GM18858 (cell line): ENCODE measurements around the gene IMPDH2.

ENCODE experiments used
- ATAC-seq: cut with Tn5 transposase; IDR thresholded peaks from one replicate; pipeline ENCODE4 v1.9.1; 2021; ENCODE audit not compliant: unreplicated experiment

The IMPDH2 gene

DNA sequence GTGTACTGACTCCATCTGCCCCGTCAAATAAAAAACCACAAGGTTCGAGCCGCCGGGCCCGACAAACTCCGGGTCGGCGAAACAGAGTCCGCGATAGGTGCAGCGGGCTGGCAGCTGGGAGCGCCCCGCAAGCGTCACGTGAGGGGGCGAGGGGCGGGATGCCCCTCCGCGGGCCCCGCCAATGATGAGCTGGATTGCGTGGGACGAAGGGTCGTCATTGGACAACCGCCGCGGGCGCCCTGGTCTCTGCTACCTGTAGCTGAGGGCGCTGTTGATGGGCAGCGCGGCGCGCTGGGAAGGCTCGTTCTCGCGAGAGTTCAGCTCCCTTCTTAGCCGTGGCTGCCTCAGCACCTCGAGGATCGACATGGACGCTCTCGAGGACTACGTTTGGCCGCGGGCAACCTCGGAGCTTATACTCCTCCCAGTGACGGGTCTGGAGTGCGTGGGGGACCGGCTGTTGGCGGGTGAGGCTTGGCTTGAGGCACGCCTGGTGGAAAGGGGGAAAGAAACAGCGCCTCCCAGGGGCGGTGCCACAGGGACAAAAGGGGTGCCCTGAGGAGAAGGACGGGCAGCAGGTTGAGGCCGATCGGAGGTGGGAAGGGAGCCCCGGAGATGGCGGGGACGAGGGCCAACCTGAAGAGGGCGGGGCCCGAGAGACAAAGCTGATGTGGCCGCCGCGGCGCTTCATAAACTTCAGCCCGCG, 22.0 kb downstream of the IMPDH2 start, which contains the start of gene WDR6:
WDR6 (plus strand) TSS at position 324 of the 703 bp plus-strand sequence; CDS start at position 365, 41 bp downstream.
- ATAC-seq, result peak; percentile 71

DNA sequence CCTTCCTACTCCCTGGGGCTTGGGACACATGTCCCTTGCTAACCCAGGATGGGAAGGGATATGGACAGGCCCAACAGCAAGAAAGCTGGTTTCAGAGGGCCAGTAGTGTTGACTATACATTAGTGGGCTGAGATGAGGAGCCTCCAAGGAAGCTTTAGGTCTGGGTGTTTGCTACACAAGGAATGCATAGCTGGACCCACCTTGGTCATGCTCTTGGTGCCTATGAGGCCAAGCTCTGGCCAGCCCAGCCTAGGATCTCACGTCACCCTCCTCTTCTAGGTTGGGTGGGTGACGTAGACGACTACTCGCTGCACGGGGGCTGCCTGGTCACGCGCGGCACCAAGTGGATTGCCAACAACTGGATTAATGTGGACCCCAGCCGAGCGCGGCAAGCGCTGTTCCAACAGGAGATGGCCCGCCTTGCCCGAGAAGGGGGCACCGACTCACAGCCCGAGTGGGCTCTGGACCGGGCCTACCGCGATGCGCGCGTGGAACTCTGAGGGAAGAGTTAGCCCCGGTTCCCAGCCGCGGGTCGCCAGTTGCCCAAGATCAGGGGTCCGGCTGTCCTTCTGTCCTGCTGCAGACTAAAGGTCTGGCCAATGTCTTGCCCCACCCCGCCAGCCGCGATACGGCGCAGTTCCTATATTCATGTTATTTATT, 22.7 kb downstream of the IMPDH2 start:
- ATAC-seq, result no peak

- no peak for ATAC-seq
Observed at GRCh38 chr3:49005998-49006397, 23.2 kb downstream of the IMPDH2 start.

DNA sequence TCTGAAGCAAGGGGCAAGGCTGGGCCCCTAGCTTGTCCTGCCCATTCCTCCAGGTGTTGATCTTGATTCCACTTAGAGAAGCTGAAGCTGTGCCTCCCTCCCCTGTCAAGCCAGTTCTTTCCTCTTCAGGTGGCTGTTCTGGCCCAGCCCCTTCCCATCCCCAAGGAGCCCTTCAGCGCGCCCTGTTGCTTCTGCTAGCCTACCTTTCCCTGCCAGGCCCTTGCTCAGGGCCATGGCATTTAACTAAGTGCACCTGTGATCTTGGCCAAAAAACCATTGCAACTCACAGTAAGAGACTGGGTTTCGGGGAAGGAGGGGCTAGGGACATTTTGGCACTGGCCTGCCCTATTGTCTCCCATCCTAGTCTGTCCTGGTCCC, 23.9 kb downstream of the IMPDH2 start:
- ATAC-seq, result no peak

GRCh38 chr3:49004352-49005302, 24.6 kb downstream of the IMPDH2 start:
- no peak for ATAC-seq

DNA sequence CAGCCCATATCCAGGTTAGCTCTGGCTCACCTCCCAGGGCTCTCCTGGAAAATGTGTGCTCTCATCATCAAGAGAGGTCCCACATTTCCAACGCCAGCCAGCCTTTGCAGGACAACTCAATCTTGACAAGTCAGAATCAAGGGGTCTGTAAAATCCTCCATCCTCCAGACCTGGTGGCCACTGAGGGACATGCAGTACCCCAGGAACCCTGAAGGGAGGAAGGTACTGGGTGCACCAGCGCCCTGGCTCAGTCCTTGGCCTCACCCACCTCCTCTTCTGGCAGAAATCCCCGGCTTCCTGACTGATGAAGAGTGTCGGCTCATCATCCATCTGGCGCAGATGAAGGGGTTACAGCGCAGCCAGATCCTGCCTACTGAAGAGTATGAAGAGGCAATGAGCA, 28.0 kb downstream of the IMPDH2 start:
- ATAC-seq, result no peak

DNA sequence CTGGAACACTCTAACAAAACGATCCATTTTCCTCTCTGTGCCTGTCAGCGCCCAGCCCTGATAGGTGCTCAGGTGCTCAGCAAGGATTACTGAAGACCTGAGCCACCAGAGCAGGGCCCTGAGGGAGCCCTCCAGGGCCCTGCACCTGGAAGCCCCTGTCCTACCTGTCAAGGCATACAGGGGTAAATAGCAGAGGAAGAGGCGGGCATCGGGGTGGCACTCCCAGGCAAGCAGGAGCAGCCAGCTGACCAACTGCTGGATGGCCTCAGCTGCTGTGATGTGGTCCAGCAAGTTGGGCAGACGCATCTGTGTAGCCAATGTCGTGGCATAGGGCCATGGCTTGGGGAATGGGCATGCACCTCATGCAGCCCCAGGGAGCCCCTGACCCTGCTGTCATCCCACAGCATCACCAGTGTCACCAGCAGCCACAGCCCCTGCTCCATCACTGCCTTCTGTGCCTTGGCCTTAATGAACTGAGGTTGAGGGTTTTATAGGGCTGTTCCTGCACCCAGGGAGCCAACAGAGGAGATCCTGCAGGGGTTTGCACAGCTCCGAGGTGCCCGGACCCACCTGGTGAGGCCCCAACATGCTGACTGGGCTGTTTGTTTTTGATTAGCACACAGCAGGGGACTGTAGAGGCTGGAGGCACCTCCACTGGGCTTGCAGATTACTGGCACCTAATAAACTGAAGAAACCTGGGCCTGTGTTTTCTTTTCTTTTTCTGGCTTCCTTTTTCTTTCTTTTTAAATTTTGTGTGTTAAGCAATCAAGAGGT, 29.9 kb downstream of the IMPDH2 start:
- no peak for ATAC-seq

- ATAC-seq, result no peak
Observed at GRCh38 chr3:48997714-48998637, 31.2 kb downstream of the IMPDH2 start.

DNA sequence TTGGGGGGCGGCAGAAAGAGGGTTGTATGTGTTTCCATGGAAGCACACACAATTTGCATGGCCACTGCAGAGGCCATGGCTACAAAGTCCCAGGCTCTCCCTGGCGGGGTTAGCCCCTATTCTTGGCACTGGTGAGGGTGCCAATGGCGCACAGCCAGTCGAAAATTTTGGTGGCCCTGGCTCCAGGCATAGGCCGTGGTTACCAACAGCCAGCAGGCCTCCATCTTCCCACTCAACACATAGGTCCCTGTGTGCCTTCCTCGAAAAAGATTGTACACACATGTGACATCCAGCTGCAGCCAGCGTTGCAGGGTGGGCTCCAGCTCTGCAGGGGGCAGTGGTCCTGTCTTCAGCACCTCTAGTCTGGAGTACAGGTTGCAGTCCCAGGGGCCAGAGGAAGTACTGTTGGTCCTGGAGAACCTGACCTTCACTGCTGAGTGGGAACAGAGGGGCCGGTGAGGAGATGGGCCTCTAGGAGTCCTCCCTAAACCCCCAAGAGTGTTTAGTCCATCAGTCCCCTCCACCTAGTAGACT, 32.0 kb downstream of the IMPDH2 start:
- no peak for ATAC-seq

DNA sequence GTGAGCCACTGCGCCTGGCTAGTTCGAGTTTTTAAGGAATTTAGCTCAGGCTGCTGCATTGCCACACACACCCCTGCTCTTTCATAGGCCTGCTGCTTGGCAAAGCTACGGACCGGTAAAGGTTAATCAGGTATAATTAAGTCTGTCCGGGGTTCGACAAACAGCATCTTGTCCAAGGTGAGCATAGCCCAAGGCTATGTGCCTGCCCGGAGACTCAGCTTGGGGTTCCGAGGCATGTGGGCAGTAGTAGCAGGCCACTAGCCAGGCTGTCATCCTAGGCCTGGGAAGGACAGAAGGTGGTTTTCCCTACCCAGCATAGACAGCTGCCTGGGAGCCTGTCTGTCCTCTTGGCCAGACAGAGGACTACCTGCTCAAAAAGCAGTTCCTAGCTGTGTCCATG, 32.6 kb downstream of the IMPDH2 start:
- ATAC-seq, result no peak

- ATAC-seq, result no peak
Observed at GRCh38 chr3:48993834-48994233, 35.4 kb downstream of the IMPDH2 start.

DNA sequence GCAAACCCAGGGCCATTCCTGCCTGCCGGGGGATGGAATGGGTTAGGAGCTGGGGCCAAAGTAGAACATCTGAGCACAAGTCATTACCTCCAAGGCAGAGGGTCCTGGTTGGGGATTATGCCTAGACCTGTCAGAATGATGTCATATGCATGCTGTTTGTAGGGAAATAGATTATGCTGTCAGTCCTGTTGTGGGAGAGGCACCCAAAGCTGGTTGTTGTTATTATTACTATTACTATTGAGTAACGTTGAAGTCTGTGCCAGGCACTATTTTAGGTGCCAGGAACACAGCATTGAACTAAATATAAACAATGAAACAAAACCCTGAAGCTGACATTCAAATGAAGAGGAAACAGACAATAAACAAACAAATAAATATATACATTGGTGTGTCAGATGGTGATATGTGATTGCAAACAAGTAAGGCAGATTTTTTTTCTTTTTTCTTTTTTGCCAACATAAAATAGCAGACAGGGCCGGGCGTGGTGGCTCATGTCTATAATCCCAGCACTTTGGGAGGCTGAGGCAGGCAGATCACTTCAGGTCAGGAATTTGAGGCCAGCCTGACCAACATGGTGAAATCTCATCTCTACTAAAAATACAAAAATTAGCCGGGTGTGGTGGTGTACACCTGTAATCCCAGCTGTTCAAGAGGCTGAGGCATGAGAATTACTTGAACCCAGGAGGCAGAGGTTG, 37.2 kb downstream of the IMPDH2 start:
- ATAC-seq, result no peak

DNA sequence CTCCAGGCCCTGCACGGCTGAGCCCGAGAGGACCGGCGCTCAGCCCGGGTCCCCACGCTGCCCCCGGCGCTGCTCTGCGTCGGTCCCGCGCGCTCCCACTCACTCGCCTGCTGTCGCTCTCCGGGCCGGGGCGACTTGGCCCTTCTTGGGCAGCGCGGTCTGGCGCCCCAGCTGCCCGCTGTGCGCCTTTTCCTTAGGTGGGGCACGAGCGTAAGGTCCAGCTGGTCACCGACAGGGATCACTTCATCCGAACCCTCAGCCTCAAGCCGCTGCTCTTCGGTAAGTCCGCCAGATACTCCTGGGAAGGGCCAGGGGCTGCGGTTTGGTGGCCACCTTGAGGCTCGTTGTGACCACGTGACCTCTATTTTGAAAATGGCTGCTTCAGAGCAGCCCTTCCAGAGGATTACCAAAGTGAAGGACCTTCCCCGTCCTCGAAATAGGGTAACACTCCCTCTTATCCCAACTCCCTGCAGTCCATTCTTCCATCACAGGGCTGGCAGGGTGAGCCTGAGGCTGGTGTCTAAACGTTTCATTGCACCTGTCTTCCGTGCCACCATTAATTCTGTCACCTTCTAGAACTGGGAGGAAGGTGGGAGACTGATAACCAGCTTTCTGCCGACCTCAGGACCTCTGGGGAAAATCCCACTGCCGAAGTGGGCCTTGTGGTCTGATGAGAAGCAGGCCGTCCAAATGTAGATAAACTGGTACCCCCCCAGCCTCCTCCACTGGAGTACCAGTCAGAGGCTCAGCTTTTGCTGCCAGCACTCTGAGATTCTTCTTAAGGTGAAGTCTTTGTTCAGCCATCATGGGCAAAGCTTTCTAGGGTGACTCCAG, 38.3 kb downstream of the IMPDH2 start:
- ATAC-seq, result no peak

GRCh38 chr3:48989796-48990635, 39.2 kb downstream of the IMPDH2 start, which contains the start of gene P4HTM:
Gene P4HTM, plus strand, starts transcription at chr3:48990241. Its CDS starts 16 bp downstream, at chr3:48990257.
- ATAC-seq, result peak; percentile 35

DNA sequence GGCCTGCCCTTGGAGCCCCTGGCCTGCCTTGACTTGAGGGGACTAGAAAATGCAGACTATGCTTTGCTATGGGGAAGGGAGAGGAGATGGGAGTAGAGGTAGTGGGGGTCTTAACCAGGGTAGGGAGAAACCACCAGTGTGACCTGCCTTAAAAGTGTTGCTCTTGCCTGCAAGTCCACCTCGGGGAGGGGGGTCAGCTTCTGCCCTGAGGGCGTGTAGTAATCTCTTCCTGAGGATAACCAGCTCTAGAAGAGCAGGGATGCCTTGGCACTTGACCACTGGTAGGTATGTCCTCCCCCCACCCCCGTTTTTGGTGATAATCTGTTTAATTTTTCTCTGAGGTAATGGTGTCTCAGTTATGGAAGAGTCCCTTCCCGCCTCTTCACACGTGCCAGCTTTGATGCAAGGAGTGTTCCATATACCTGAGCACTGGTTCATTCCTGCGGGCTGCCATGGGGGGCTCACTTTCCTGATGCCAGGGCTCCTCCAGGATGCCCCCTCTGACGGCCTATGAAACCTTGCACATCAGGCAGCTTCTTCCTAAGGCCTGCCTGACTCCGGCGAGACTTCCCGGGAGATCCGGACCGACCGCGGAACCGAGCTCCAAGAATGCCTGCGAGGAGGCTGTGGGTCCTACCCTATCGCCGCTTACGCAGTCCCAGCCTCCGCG, 39.9 kb downstream of the IMPDH2 start:
- no peak for ATAC-seq

DNA sequence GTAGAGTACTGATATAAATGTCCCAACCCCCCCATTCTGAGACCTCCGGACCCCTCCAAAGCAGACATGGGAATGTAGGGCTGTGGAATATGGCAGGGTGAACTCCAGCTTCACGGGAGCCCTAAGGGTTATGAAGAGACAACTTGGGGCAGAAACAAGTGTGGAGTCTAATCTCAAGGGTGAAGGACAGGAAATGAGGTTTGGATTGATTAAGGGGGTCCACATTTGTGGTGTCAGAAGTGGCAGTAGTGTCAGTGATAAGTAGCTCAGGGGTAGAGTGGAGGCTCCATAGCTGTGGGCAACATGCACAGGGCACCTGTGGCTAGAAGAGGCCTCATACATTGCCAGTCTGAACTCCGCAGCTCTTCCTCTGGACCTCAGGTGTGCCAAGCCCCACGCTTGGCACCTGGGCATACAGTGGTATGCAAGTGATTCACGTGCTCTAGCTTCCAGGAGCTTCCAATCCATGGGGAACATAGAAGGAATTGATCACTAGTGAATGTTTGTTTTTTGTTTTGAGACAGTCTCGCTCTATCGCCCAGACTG, 43.3 kb downstream of the IMPDH2 start:
- no peak for ATAC-seq
